ENCODE data around the gene CDIPT. TPM values are rescaled to one million over a fixed set of nuclear protein-coding genes. Genes with fewer than 3 reads are reported as not detected.

Gene CDIPT
- total and polyA plus RNA-seq, 2 of the 13 experiments (the other 11 are each of a cell fraction or from before 2014, with no cell fraction given) = 54.9 to 97.5 TPM

DNA sequence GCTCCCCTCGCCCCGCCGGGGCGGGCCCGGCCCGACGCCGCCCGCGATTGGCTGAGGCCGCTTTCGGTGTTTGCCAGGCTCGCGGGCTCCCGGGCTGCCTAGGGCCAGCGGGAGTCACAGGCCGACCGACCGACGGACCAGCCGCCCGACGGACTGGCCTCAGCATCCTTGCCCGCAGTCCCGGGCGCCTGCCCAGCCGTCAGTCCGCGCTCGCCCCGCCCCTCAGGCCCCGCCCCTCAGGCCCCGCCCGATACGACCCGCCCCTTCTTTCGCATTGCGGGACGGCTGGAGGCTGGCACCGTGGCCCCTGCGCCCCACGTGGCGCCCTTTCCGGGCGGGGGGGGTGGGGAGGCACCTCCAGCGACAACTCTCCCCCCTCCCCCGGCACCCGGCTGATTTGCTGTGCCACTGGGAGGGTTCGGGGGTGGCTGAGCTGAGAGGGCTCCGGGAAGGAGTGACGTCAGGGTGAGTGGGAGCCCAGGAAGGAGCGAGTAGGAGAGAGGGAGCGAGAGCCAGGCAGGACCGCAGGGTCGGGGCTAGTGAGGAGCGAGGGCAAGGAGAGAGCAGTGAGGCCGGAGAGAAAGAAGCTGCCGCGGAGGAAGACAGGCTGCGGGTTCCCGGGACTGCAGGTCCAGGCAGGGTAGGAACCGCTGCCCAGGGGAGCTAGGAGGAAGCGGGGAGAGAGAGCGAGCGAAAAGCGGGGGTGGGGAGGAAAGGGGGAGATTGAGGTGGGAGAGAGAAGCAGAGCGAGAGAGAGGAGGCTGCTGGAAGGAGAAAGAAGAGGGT is 37.3 kb upstream of the CDIPT start, which contains the start of gene ASPHD1 (continued):
- TF ChIP-seq, protein P1, sequence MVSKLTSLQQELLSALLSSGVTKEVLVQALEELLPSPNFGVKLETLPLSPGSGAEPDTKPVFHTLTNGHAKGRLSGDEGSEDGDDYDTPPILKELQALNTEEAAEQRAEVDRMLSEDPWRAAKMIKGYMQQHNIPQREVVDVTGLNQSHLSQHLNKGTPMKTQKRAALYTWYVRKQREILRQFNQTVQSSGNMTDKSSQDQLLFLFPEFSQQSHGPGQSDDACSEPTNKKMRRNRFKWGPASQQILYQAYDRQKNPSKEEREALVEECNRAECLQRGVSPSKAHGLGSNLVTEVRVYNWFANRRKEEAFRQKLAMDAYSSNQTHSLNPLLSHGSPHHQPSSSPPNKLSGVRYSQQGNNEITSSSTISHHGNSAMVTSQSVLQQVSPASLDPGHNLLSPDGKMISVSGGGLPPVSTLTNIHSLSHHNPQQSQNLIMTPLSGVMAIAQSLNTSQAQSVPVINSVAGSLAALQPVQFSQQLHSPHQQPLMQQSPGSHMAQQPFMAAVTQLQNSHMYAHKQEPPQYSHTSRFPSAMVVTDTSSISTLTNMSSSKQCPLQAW (CRISPR knock-in tag; IDR thresholded peaks at IDR 0.05) = peak; percentile 39; the same call in 1 of the 2 replicates
- TF ChIP-seq GMEB2 (CRISPR knock-in tag; IDR thresholded peaks at IDR 0.05; ENCODE audit: low read depth) (no peak; the same call in 1 of the 2 replicates), SCMH1 (CRISPR knock-in tag; IDR thresholded peaks at IDR 0.05; ENCODE audit: borderline replicate concordance) (no peak), PHF5A (CRISPR knock-in tag; IDR thresholded peaks at IDR 0.05; ENCODE audit: low read depth, unreplicated experiment) (peak; percentile 52), IRX3 (CRISPR knock-in tag; IDR thresholded peaks at IDR 0.05; ENCODE audit: borderline replicate concordance, low read depth) (no peak; the same call in 1 of the 2 replicates), REPIN1 (CRISPR knock-in tag; IDR thresholded peaks at IDR 0.05; ENCODE audit: borderline replicate concordance, low read depth) (no peak; the same call in 1 of the 2 replicates), TFAP4 (IDR thresholded peaks at IDR 0.05; ENCODE audit: borderline replicate concordance, low read depth) (peak; percentile 64; the same call in 1 of the 2 replicates), ZNF674 (CRISPR knock-in tag; IDR thresholded peaks at IDR 0.05; ENCODE audit: low read depth) (peak; percentile 91; the same call in 1 of the 2 replicates), ZNF792 (CRISPR knock-in tag; IDR thresholded peaks at IDR 0.05) (no peak; the same call in 1 of the 2 replicates), ZNF468 (CRISPR knock-in tag; IDR thresholded peaks at IDR 0.05) (no peak), ZNF224 (CRISPR knock-in tag; IDR thresholded peaks at IDR 0.05) (no peak), REXO4 (CRISPR knock-in tag; IDR thresholded peaks at IDR 0.05; ENCODE audit: borderline replicate concordance) (peak; percentile 85; the same call in 1 of the 2 replicates), ZNF605 (CRISPR knock-in tag; IDR thresholded peaks at IDR 0.05) (no peak), ZNF451 (CRISPR knock-in tag; IDR thresholded peaks at IDR 0.05) (peak; percentile 93; the same call in 1 of the 2 replicates), AHR (CRISPR knock-in tag; IDR thresholded peaks at IDR 0.05) (no peak)
- TF ChIP-seq, protein P2, sequence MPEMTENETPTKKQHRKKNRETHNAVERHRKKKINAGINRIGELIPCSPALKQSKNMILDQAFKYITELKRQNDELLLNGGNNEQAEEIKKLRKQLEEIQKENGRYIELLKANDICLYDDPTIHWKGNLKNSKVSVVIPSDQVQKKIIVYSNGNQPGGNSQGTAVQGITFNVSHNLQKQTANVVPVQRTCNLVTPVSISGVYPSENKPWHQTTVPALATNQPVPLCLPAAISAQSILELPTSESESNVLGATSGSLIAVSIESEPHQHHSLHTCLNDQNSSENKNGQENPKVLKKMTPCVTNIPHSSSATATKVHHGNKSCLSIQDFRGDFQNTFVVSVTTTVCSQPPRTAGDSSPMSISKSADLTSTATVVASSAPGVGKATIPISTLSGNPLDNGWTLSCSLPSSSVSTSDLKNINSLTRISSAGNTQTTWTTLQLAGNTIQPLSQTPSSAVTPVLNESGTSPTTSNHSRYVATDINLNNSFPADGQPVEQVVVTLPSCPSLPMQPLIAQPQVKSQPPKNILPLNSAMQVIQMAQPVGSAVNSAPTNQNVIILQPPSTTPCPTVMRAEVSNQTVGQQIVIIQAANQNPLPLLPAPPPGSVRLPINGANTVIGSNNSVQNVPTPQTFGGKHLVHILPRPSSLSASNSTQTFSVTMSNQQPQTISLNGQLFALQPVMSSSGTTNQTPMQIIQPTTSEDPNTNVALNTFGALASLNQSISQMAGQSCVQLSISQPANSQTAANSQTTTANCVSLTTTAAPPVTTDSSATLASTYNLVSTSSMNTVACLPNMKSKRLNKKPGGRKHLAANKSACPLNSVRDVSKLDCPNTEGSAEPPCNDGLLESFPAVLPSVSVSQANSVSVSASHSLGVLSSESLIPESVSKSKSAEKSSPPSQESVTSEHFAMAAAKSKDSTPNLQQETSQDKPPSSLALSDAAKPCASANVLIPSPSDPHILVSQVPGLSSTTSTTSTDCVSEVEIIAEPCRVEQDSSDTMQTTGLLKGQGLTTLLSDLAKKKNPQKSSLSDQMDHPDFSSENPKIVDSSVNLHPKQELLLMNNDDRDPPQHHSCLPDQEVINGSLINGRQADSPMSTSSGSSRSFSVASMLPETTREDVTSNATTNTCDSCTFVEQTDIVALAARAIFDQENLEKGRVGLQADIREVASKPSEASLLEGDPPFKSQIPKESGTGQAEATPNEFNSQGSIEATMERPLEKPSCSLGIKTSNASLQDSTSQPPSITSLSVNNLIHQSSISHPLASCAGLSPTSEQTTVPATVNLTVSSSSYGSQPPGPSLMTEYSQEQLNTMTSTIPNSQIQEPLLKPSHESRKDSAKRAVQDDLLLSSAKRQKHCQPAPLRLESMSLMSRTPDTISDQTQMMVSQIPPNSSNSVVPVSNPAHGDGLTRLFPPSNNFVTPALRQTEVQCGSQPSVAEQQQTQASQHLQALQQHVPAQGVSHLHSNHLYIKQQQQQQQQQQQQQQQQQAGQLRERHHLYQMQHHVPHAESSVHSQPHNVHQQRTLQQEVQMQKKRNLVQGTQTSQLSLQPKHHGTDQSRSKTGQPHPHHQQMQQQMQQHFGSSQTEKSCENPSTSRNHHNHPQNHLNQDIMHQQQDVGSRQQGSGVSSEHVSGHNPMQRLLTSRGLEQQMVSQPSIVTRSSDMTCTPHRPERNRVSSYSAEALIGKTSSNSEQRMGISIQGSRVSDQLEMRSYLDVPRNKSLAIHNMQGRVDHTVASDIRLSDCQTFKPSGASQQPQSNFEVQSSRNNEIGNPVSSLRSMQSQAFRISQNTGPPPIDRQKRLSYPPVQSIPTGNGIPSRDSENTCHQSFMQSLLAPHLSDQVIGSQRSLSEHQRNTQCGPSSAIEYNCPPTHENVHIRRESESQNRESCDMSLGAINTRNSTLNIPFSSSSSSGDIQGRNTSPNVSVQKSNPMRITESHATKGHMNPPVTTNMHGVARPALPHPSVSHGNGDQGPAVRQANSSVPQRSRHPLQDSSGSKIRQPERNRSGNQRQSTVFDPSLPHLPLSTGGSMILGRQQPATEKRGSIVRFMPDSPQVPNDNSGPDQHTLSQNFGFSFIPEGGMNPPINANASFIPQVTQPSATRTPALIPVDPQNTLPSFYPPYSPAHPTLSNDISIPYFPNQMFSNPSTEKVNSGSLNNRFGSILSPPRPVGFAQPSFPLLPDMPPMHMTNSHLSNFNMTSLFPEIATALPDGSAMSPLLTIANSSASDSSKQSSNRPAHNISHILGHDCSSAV (CRISPR knock-in tag; IDR thresholded peaks at IDR 0.05; ENCODE audit: borderline replicate concordance) = no peak
